GM23248 (cell line): Measurements from ENCODE around the gene SEMA3D. TPM values are rescaled to one million over a fixed set of nuclear protein-coding genes. Genes with fewer than 3 reads are reported as not detected.

Experiments
- DNase-seq: peaks from one replicate; pipeline ENCODE4 v3.0.0-alpha.2; 2015
- H2AFZ ChIP-seq: fragments of 200-600 bp; sonication (generic); 2 replicates; pipeline ENCODE4 v1.6.1; 2016; ENCODE audit warnings: antibody characterized with exemption
- H3F3A ChIP-seq: fragments of 200-600 bp; sonication (generic); 2 replicates; pipeline ENCODE4 v1.6.1; 2016; ENCODE audit warnings: mild to moderate bottlenecking, antibody characterized with exemption, mixed run types; ENCODE audit not compliant: insufficient read depth
- H3K27ac ChIP-seq: fragments of 200-600 bp; sonication (generic); 2 replicates; pipeline ENCODE4 v1.5.1; 2016; ENCODE audit warnings: mild to moderate bottlenecking
- H3K27me3 ChIP-seq: fragments of 200-600 bp; sonication (generic); replicated peaks from 2 replicates; pipeline ENCODE4 v1.6.1; 2016; ENCODE audit warnings: mild to moderate bottlenecking; ENCODE audit not compliant: insufficient read depth
- H3K36me3 ChIP-seq: fragments of 200-600 bp; sonication (generic); 2 replicates; pipeline ENCODE4 v1.6.1; 2016; ENCODE audit warnings: low read depth, mild to moderate bottlenecking
- H3K4me1 ChIP-seq: fragments of 200-600 bp; sonication (generic); 2 replicates; pipeline ENCODE4 v1.6.1; 2016; ENCODE audit warnings: mild to moderate bottlenecking; ENCODE audit not compliant: insufficient read depth
- H3K4me2 ChIP-seq: fragments of 200-600 bp; sonication (generic); one replicate; pipeline ENCODE4 v1.6.1; 2016; ENCODE audit warnings: mild to moderate bottlenecking; ENCODE audit not compliant: unreplicated experiment
- H3K4me3 ChIP-seq: fragments of 200-600 bp; sonication (generic); 2 replicates; pipeline ENCODE4 v1.5.1; 2016; ENCODE audit warnings: mild to moderate bottlenecking
- H3K79me2 ChIP-seq: fragments of 200-600 bp; sonication (generic); 2 replicates; pipeline ENCODE4 v1.6.1; 2016; ENCODE audit warnings: mild to moderate bottlenecking; ENCODE audit not compliant: insufficient read depth
- H3K9ac ChIP-seq: fragments of 200-600 bp; sonication (generic); 2 replicates; pipeline ENCODE4 v1.6.1; 2016; ENCODE audit warnings: mild to moderate bottlenecking
- H3K9me2 ChIP-seq: fragments of 200-600 bp; sonication (generic); 2 replicates; pipeline ENCODE4 v1.6.1; 2016; ENCODE audit warnings: mixed run types, mild to moderate bottlenecking, moderate library complexity; ENCODE audit not compliant: insufficient read depth
- H3K9me3 ChIP-seq: fragments of 200-600 bp; sonication (generic); one replicate; pipeline ENCODE4 v1.6.1; 2017; ENCODE audit warnings: low read depth
- H4K20me1 ChIP-seq: fragments of 200-600 bp; sonication (generic); 2 replicates; pipeline ENCODE4 v1.6.0; 2016; ENCODE audit not compliant: insufficient read depth
- EZH2 ChIP-seq: fragments of 200-600 bp; sonication (generic); IDR thresholded peaks from 2 replicates; pipeline ENCODE4 v1.6.1; 2018; ENCODE audit warnings: antibody characterized with exemption, mild to moderate bottlenecking; ENCODE audit not compliant: insufficient read depth, poor library complexity, severe bottlenecking
- EZH2phosphoT487 ChIP-seq: fragments of 200-600 bp; sonication (generic); IDR thresholded peaks from 2 replicates; pipeline ENCODE4 v1.6.1; 2018; ENCODE audit warnings: antibody characterized with exemption, moderate library complexity, mild to moderate bottlenecking, low read depth; ENCODE audit not compliant: insufficient read depth
- WGBS, 2 experiments: methylation state at CpG; one replicate each; pipeline ENCODE4 v1.1.6; 2015 to 2017; ENCODE audit warnings: low lambda C conversion rate in 2 of 2, low coverage in 1 of 2; ENCODE audit errors: missing lambda C conversion rate in 2 of 2; 5-methylcytosine and 5-hydroxymethylcytosine counted together
- in situ Hi-C: fragments of 300-500 bp; cut with MboI; formaldehyde crosslinking; loops from 2 replicates; pipeline ENCODE4 v1.15.0; 2020
- polyA plus RNA-seq: library from polyadenylated mRNA; unstranded; fragments of >200 nt; fragmentation: Nextera tagmentation; extraction: Ambion mirVana; gene quantifications from 2 replicates; pipeline ENCODE4 v1.2.1, GENCODE V29; 2016
- total RNA-seq: library from RNA; depleted of rRNA; stranded (reverse); fragments of >200 nt; shearing (Covaris generic); gene quantifications from 2 replicates; pipeline ENCODE4 v1.2.3, GENCODE V29; 2014

The SEMA3D gene
- total and polyA plus RNA-seq, 2 experiments from 2014 or later, result 4.0 to 6.6 TPM

DNA sequence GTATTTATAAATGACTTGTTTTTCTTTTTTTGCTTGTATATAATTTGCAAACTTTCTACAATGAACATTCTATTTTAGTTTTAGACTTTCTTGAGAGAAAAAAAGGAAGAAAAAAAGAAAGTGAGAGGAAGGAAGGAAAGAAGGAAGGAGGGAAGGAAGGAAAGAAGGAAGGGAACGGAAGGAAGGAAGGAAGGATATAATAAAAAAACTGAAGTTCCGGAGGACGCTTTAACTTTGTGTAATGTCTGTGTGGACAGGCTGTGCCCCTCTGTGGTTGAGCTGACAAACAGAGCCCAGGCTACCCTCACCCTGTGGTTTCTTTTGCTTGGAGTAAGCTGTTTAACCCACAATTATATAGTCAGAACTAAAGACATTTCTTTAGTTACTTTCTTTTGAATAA lies 108.7 kb downstream of the SEMA3D start:
- Histone ChIP-seq H3K4me1 (no peaks in the 10 kb centered on the region), H3K9me2 (no peaks in the 10 kb centered on the region), H3K27me3 (no peaks in the 10 kb centered on the region), H3F3A (no peaks in the 10 kb centered on the region; the same call in 1 of the 2 replicates), H3K79me2 (no peaks in the 10 kb centered on the region), H3K36me3 (no peaks in the 10 kb centered on the region), H3K9me3 (no peaks in the 10 kb centered on the region), H3K4me3 (no peak overlapping the region), H4K20me1 (no peaks in the 10 kb centered on the region), H3K27ac (no peak overlapping the region), H3K4me2 (no peak overlapping the region), H3K9ac (no peak overlapping the region), H2AFZ (no peak overlapping the region)
- DNase-seq, result no peak
- in situ Hi-C loops, result no loop called here
- no peak for TF ChIP-seq EZH2phosphoT487
- TF ChIP-seq EZH2, result no peak
- 95 to 98% methylated on average over 3 of the region's 3 CpGs for WGBS, 2 experiments

DNA sequence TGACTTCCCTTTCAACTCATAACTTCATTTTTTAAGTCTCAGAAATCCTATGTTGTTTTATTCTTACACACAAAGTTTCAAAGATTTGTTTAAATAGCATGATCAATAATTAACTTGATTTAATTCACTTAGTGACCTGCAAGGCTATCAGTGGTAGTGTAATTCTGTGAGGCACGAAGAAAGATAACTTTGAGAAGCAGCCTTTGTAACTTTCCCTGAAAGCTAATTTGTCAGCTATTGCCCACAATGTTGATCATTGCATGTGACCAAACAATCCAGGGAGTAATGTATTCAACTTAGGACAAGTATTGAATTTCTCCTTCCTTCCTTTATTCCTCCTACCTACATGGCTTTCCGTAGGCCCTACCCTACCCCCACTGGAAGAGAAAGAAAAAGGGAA lies 111.0 kb downstream of the SEMA3D start:
- TF ChIP-seq EZH2 (no peak), EZH2phosphoT487 (no peak)
- Histone ChIP-seq H2AFZ (no peak overlapping the region), H3K79me2 (no peaks in the 10 kb centered on the region), H3K9me2 (no peaks in the 10 kb centered on the region), H3K4me2 (no peak overlapping the region), H3K27ac (no peak overlapping the region), H3K9me3 (no peaks in the 10 kb centered on the region), H3F3A (peaks cover 8% of the 10 kb centered on the region; the same call in 1 of the 2 replicates), H3K4me1 (no peaks in the 10 kb centered on the region), H3K27me3 (no peaks in the 10 kb centered on the region), H4K20me1 (no peaks in the 10 kb centered on the region), H3K4me3 (no peak overlapping the region), H3K36me3 (no peaks in the 10 kb centered on the region), H3K9ac (no peak overlapping the region)
- DNase-seq, result no peak
- in situ Hi-C loops, result no loop called here
- WGBS, 2 experiments, result 93 to 98% methylated on average over 2 of the region's 2 CpGs

DNA sequence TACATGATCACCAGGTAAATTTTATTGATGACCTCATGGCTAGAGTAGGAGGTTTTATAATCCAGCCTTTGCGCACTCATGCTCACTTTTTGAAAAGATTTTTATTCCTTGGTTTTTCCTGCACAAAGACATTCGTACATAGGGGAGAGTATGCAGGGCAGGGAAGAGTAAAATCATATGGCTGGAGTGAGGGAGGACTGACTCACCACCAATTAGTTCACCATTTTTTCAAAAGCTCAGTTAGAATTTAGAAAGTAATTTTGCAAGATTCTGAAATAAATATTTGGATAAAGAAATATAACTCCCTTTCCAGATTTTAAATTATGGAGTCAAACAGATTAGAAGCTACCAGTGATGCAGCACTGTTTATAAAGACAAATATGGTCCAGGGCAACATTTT lies 111.9 kb downstream of the SEMA3D start:
- H3K4me1 ChIP-seq, result no peaks in the 10 kb centered on the region
- H3F3A ChIP-seq, result peaks cover 8% of the 10 kb centered on the region; the same call in 1 of the 2 replicates
- WGBS, 2 experiments, result 55 to 61% methylated on average over 2 of the region's 2 CpGs
- no peaks in the 10 kb centered on the region for H3K79me2 ChIP-seq
- H3K27me3 ChIP-seq, result no peaks in the 10 kb centered on the region
- H3K9ac ChIP-seq, result no peak overlapping the region
- H2AFZ ChIP-seq, result no peak overlapping the region
- H3K27ac ChIP-seq, result no peak overlapping the region
- no peaks in the 10 kb centered on the region for H3K9me3 ChIP-seq
- no peaks in the 10 kb centered on the region for H3K36me3 ChIP-seq
- in situ Hi-C loops, result no loop called here
- no peak overlapping the region for H3K4me2 ChIP-seq
- TF ChIP-seq EZH2phosphoT487, result no peak
- TF ChIP-seq EZH2, result no peak
- no peak overlapping the region for H3K4me3 ChIP-seq
- H3K9me2 ChIP-seq, result no peaks in the 10 kb centered on the region
- H4K20me1 ChIP-seq, result no peaks in the 10 kb centered on the region
- peak; percentile 45 for DNase-seq

DNA sequence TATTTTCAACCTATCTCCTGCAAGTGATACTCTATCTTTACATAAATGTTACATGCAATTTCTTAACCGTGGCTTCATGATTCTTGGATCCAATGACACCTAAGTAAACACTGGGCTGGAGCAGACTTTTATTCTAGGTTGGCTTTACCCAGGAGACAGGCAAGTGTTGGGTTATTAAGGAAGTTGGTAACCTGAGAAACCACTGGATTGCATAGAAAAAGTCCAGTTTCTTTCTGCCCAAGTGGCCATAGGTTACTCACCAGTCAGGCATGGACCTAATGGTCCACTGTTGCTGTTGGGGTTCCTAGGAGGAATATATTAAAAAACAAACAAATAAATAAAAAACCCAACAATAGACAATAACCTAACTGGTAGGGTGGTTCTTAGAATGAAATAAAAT lies 112.8 kb downstream of the SEMA3D start:
- no peak overlapping the region for H3K4me2 ChIP-seq
- no peaks in the 10 kb centered on the region for H4K20me1 ChIP-seq
- H3K27ac ChIP-seq, result no peak overlapping the region
- peak; percentile 6 for DNase-seq
- no peaks in the 10 kb centered on the region for H3K9me3 ChIP-seq
- H3K36me3 ChIP-seq, result no peaks in the 10 kb centered on the region
- no peak overlapping the region for H3K9ac ChIP-seq
- H3K9me2 ChIP-seq, result no peaks in the 10 kb centered on the region
- peaks cover 8% of the 10 kb centered on the region; the same call in 1 of the 2 replicates for H3F3A ChIP-seq
- no peak for TF ChIP-seq EZH2phosphoT487
- no peak for TF ChIP-seq EZH2
- H3K4me3 ChIP-seq, result no peak overlapping the region
- in situ Hi-C loops, result no loop called here
- H2AFZ ChIP-seq, result no peak overlapping the region
- no peaks in the 10 kb centered on the region for H3K79me2 ChIP-seq
- no peaks in the 10 kb centered on the region for H3K27me3 ChIP-seq
- peaks cover 2% of the 10 kb centered on the region; the same call in 1 of the 2 replicates for H3K4me1 ChIP-seq
- 78 to 93% methylated on average over 1 of the region's 1 CpG for WGBS, 2 experiments
